Measurements from ENCODE around the gene ITGB5. TPM values are rescaled to one million over a fixed set of nuclear protein-coding genes. Genes with fewer than 3 reads are reported as not detected.

Gene ITGB5
- polyA plus RNA-seq, 2 of the 4 experiments (the other 2 are of a cell fraction), result 201 to 260 TPM

DNA sequence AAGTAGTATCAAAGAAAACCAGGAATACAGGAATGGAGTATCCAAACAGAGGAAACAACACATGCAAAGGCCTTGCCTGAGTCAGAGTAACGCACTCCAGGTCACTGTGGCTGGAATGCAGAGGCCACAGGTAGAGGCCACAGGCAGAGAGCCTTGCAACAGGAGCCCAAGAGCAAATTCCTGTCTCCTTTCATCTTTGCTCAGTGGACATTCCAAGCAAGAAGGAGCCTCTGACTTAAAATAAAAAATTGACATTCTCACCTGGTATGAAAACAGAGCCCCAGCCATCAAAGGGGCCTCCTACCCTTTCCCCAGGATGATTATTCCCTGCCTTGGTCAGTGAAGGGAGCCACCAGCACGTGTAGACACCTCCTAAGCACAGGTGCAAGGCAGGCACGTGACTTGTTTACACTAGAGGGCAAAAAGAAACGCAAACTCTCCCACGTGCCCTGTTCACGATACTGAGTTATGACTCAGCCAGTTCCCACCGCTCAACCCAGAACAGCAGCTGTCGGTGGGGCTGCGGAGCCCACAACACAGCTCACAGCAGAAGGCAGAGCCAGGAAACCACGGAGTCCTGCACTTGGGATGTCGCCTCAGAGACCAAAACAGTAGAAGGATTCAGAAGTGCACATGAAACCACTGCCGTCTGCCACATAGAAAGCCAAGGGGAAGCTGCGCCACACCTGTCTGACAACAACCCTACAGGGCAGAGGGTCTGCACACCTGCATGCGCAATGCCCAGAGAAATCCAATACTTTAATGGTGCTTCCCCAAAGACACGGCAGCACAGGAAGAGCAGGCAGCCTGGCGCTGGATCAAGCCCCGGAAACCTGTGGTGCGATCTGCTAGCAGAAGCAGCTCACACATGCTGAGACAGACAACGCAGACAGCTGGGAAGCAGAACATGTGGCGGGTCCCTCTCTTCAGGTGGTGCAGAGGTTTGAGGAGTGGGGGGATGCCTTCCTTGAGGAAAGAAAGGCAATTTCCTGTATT is 52.1 kb downstream of the ITGB5 start (continued):
- no peak for TF ChIP-seq RCOR1 (IDR thresholded peaks at IDR 0.05; ENCODE audit: low read depth, low read length)
- TF ChIP-seq POLR2AphosphoS2 (conservative IDR thresholded peaks at IDR 0.05; ENCODE audit: low read length), result no peak
- TF ChIP-seq HOXB13 (CRISPR knock-in tag; IDR thresholded peaks at IDR 0.05; ENCODE audit: low read depth), result peak; percentile 85; the same call in 1 of the 2 replicates
- TF ChIP-seq MAFK (IDR thresholded peaks at IDR 0.05; ENCODE audit: partially characterized antibody), result peak; percentile 23
- 0 out of 2 replicates have a peak, but pooled peaks have one; percentile 30 for TF ChIP-seq FOSL2 (IDR thresholded peaks at IDR 0.05)
- TF ChIP-seq FOSL2 (CRISPR knock-in tag; IDR thresholded peaks at IDR 0.05), result peak; percentile 79
- no peak for TF ChIP-seq ELK1 (IDR thresholded peaks at IDR 0.05; ENCODE audit: low read depth, low read length)
- TF ChIP-seq, protein P1, sequence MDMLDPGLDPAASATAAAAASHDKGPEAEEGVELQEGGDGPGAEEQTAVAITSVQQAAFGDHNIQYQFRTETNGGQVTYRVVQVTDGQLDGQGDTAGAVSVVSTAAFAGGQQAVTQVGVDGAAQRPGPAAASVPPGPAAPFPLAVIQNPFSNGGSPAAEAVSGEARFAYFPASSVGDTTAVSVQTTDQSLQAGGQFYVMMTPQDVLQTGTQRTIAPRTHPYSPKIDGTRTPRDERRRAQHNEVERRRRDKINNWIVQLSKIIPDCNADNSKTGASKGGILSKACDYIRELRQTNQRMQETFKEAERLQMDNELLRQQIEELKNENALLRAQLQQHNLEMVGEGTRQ (IDR thresholded peaks at IDR 0.05), result peak; percentile 97
- TF ChIP-seq, protein P2, sequence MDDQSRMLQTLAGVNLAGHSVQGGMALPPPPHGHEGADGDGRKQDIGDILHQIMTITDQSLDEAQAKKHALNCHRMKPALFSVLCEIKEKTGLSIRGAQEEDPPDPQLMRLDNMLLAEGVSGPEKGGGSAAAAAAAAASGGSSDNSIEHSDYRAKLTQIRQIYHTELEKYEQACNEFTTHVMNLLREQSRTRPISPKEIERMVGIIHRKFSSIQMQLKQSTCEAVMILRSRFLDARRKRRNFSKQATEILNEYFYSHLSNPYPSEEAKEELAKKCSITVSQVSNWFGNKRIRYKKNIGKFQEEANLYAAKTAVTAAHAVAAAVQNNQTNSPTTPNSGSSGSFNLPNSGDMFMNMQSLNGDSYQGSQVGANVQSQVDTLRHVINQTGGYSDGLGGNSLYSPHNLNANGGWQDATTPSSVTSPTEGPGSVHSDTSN (IDR thresholded peaks at IDR 0.05), result no peak
- TF ChIP-seq ZFP36 (IDR thresholded peaks at IDR 0.05; ENCODE audit: borderline replicate concordance, partially characterized antibody), result no peak
- no peak for TF ChIP-seq HDAC2 (IDR thresholded peaks at IDR 0.05)
- TF ChIP-seq CHD2 (IDR thresholded peaks at IDR 0.05; ENCODE audit: low read length, partially characterized antibody), result no peak
- TF ChIP-seq ZC3H11A (IDR thresholded peaks at IDR 0.05), result no peak
- 0 out of 2 replicates have a peak, but pooled peaks have one; percentile 67 for TF ChIP-seq TP53 (CRISPR knock-in tag; IDR thresholded peaks at IDR 0.05)
- TF ChIP-seq REST (IDR thresholded peaks at IDR 0.05), result no peak
- TF ChIP-seq RNF2 (IDR thresholded peaks at IDR 0.05; ENCODE audit: borderline replicate concordance, low read depth), result no peak
- peak; percentile 52 for TF ChIP-seq HEYL (CRISPR knock-in tag; IDR thresholded peaks at IDR 0.05)
- peak; percentile 54; the same call in 1 of the 2 replicates for TF ChIP-seq JUNB (IDR thresholded peaks at IDR 0.05)
- peak; percentile 56; the same call in 1 of the 2 replicates for TF ChIP-seq RARB (CRISPR knock-in tag; IDR thresholded peaks at IDR 0.05)
- peak; percentile 46; the same call in 1 of the 2 replicates for TF ChIP-seq TFCP2L1 (CRISPR knock-in tag; IDR thresholded peaks at IDR 0.05)
- TF ChIP-seq FOXS1 (CRISPR knock-in tag; IDR thresholded peaks at IDR 0.05), result peak; percentile 82; the same call in 1 of the 2 replicates
- TF ChIP-seq CBX8 (IDR thresholded peaks at IDR 0.05), result no peak
- no peak for TF ChIP-seq CBX2 (IDR thresholded peaks at IDR 0.05; ENCODE audit: borderline replicate concordance, low read depth)
- TF ChIP-seq HOXB5 (CRISPR knock-in tag; IDR thresholded peaks at IDR 0.05), result peak; percentile 79
